CD4-positive, alpha-beta T cell treated with Interleukin-21 for 1 hour (primary cell): ENCODE data around the gene ADARB2.

Experiments
- DNase-seq: peaks from one replicate; pipeline ENCODE4 v3.0.0-alpha.2; 2020

Gene ADARB2

GRCh38 chr10:1683649-1684048, 53.7 kb downstream of the ADARB2 start:
- DNase-seq: no peak

- DNase-seq: no peak
These were observed 57.3 kb downstream of the ADARB2 start for GRCh38 chr10:1679821-1680650.

- DNase-seq: no peak
These were observed 59.2 kb downstream of the ADARB2 start for GRCh38 chr10:1678084-1678483.

GRCh38 chr10:1677307-1677939, 59.9 kb downstream of the ADARB2 start:
- no peak for DNase-seq

- no peak for DNase-seq
These were observed 62.8 kb downstream of the ADARB2 start for GRCh38 chr10:1674501-1674900.

- no peak for DNase-seq
These were observed 63.6 kb downstream of the ADARB2 start for GRCh38 chr10:1673568-1674345.

GRCh38 chr10:1672001-1672781, 65.1 kb downstream of the ADARB2 start:
- DNase-seq: no peak

- no peak for DNase-seq
These were observed 65.8 kb downstream of the ADARB2 start for GRCh38 chr10:1671366-1672000.

- no peak for DNase-seq
These were observed 66.6 kb downstream of the ADARB2 start for GRCh38 chr10:1670541-1671365.

- no peak for DNase-seq
These were observed 67.9 kb downstream of the ADARB2 start for GRCh38 chr10:1669433-1669832.

- DNase-seq: no peak
These were observed 68.9 kb downstream of the ADARB2 start for GRCh38 chr10:1668399-1668798.

GRCh38 chr10:1667392-1667791, 69.9 kb downstream of the ADARB2 start:
- no peak for DNase-seq

GRCh38 chr10:1666147-1666546, 71.2 kb downstream of the ADARB2 start:
- no peak for DNase-seq

GRCh38 chr10:1665681-1666080, 71.6 kb downstream of the ADARB2 start:
- DNase-seq: no peak

GRCh38 chr10:1665021-1665661, 72.2 kb downstream of the ADARB2 start:
- no peak for DNase-seq

GRCh38 chr10:1664333-1664964, 72.9 kb downstream of the ADARB2 start:
- no peak for DNase-seq

- no peak for DNase-seq
These were observed 74.1 kb downstream of the ADARB2 start for GRCh38 chr10:1663226-1663625.

GRCh38 chr10:1662438-1663025, 74.8 kb downstream of the ADARB2 start:
- DNase-seq: no peak

GRCh38 chr10:1661859-1662437, 75.4 kb downstream of the ADARB2 start:
- no peak for DNase-seq

GRCh38 chr10:1661416-1661815, 75.9 kb downstream of the ADARB2 start:
- DNase-seq: no peak
